Adrenal gland (tissue), 12 donors: Measurements from ENCODE around the gene CNIH2. TPM values are rescaled to one million over a fixed set of nuclear protein-coding genes. Genes with fewer than 3 reads are reported as not detected.
"Not testable (repeated sequence)": the region's sequence is repeated elsewhere in the genome, so short reads cannot be mapped to it uniquely, and the experiment has no call there.

Experiments used
- DNase-seq, 7 donors: peaks; one replicate each; pipeline ENCODE4 v3.0.0-alpha.2; 2019 to 2020
- H3K27ac ChIP-seq, 5 donors: fragments of 200-600 bp; sonication (generic) in 4 of 5; 1 replicate in 3 of 5; 2 replicates in 2 of 5; pipeline versions ENCODE4 v1.5.1 to v1.8.0; 2016 to 2020; ENCODE audit warnings: mild to moderate bottlenecking in 1 of 5
- H3K27me3 ChIP-seq: fragments of 200-600 bp; 2 replicates; pipeline ENCODE4 v1.8.0; 2021
- H3K36me3 ChIP-seq, 2 donors: fragments of 200-600 bp; replicated peaks in 1 of 2; 1 replicate in 1 of 2; 2 replicates in 1 of 2; pipeline versions ENCODE4 v1.5.1 to v1.8.0; 2018 to 2022
- H3K4me1 ChIP-seq, 2 donors: fragments of 200-600 bp; replicated peaks in 1 of 2; 1 replicate in 1 of 2; 2 replicates in 1 of 2; pipeline versions ENCODE4 v1.5.1 to v1.8.0; 2018 to 2021
- H3K4me3 ChIP-seq, 4 donors: fragments of 200-600 bp; sonication (generic) in 3 of 4; one replicate each; pipeline ENCODE4 v1.5.1; 2016 to 2018
- H3K9me3 ChIP-seq, 3 donors: fragments of 200-600 bp; sonication (generic) in 1 of 3; replicated peaks in 1 of 3; 1 replicate in 2 of 3; 2 replicates in 1 of 3; pipeline versions ENCODE4 v1.5.1 to v1.8.0; 2016 to 2021
- CTCF ChIP-seq, 6 experiments: fragments of 450-650 bp in 4 of 6; fragments of 200-600 bp in 2 of 6; sonication (generic) in 1 of 6; IDR thresholded peaks; 1 replicate in 5 of 6; 2 replicates in 1 of 6; pipeline versions ENCODE4 v1.5.1 to v1.8.0; 2016 to 2021; ENCODE audit warnings: antibody characterized with exemption in 6 of 6, mild to moderate bottlenecking in 2 of 6, moderate library complexity in 1 of 6
- POLR2A ChIP-seq, 2 donors: fragments of 450-650 bp; IDR thresholded peaks; one replicate each; pipeline ENCODE4 v1.6.1; 2017; ENCODE audit warnings: antibody characterized with exemption in 2 of 2, mild to moderate bottlenecking in 2 of 2, moderate library complexity in 1 of 2
- WGBS, 4 donors: extraction: QIAGEN DNeasy Blood & Tissue Kit in 2 of 4; methylation state at CpG; one replicate each; pipeline versions ENCODE4 v1.1.5 to v1.1.7; 2013 to 2017; 5-methylcytosine and 5-hydroxymethylcytosine counted together
- intact Hi-C, 2 donors: fragments of 100-400 bp; cut with DNase I; formaldehyde crosslinking; loops; one replicate each; pipeline versions ENCODE4 v1.14.1 to v1.15.0; 2022 to 2023
- polyA plus RNA-seq, 3 donors: library from polyadenylated mRNA; stranded (reverse); fragments of 200-250 nt in 2 of 3; fragments of 350-450 nt in 1 of 3; fragmentation: Illumina TruSeq in 1 of 3; extraction: RNeasy Lipid Tissue Mini Kit (QIAGEN cat#74804) in 1 of 3; gene quantifications; one replicate each; pipeline ENCODE4 v1.2.3, GENCODE V29; 2013 to 2014
- total RNA-seq, 9 donors: library from RNA; depleted of rRNA in 4 of 9; stranded (reverse); fragments of >200 nt in 4 of 9; fragments of 120-200 nt in 1 of 9; fragmentation: NEBNext Ultra II Directional in 1 of 9; extraction: Animal tissue kit (Norgen Biotek cat#: 25700) in 1 of 9; gene quantifications; one replicate each; pipeline versions ENCODE4 v1.1.0 to v1.2.4, GENCODE V29; 2013 to 2023
- donor health status: healthy with polysubstance abuse.
- donor health status: Bipolar disorder and iron deficiency.
- donor health status: DM: yes; HTN: yes; CAD: no.
- donor health status: DM: no; HTN: no; CAD: no.
- donor health status: DM: no; HTN: no; CAD: no.
- donor health status: DM: yes; HTN: yes; CAD: no.

Gene CNIH2
- total and polyA plus RNA-seq, 12 donors, result 0.55 to 13.4 (median 2.9) TPM; not detected in 2

GRCh38 chr11:66275984-66276612 lies 1.9 kb upstream of the CNIH2 start:
- Histone ChIP-seq H3K4me3 (no peak overlapping the region), H3K36me3 (peaks cover 0 to 49% of the 10 kb centered on the region in 2 donors), H3K9me3 (no peaks in the 10 kb centered on the region), H3K27ac (no peak overlapping the region), H3K27me3 (no peaks in the 10 kb centered on the region), H3K4me1 (peaks cover 6% of the 10 kb centered on the region in 2 donors)
- DNase-seq, result no peak
- TF ChIP-seq POLR2A (IDR thresholded peaks at IDR 0.05) (no peak), CTCF (IDR thresholded peaks at IDR 0.05) (no peak)
- intact Hi-C loops, result no loop called here
- 86 to 96% (median 89%) methylated on average over 5 to 14 of the region's 14 CpGs for WGBS, 4 donors

GRCh38 chr11:66276619-66277018 lies 1.4 kb upstream of the CNIH2 start:
- intact Hi-C loops, H3K9me3 ChIP-seq, H3K27me3 ChIP-seq, H3K4me3 ChIP-seq, H3K27ac ChIP-seq, H3K4me1 ChIP-seq, DNase-seq: not testable (repeated sequence)
- H3K36me3 ChIP-seq, result peaks cover 0 to 48% of the 10 kb centered on the region in 2 donors
- WGBS, 4 donors, result 83 to 88% (median 86%) methylated on average over 4 to 13 of the region's 13 CpGs

GRCh38 chr11:66277064-66277463 lies 911 bp upstream of the CNIH2 start:
- H3K9me3 ChIP-seq, H3K4me1 ChIP-seq, H3K4me3 ChIP-seq, intact Hi-C loops, DNase-seq, H3K27me3 ChIP-seq: not testable (repeated sequence)
- Histone ChIP-seq H3K27ac (peak overlapping the region in 1 of 5 donors; percentile 30), H3K36me3 (peaks cover 0 to 43% of the 10 kb centered on the region in 2 donors)
- 57 to 77% (median 69%) methylated on average over 4 of the region's 4 CpGs for WGBS, 4 donors

GRCh38 chr11:66278363-66279091 lies 552 bp downstream of the CNIH2 start:
- Histone ChIP-seq H3K4me1 (peaks cover 6% of the 10 kb centered on the region in 2 donors), H3K27me3 (no peaks in the 10 kb centered on the region), H3K9me3 (no peaks in the 10 kb centered on the region), H3K27ac (no peak overlapping the region), H3K36me3 (peaks cover 0 to 28% of the 10 kb centered on the region in 2 donors), H3K4me3 (peak overlapping the region in 1 of 4 donors; percentile 55)
- 3 to 9% (median 4%) methylated on average over 10 to 45 of the region's 45 CpGs for WGBS, 4 donors
- intact Hi-C loops, result no loop called here
- DNase-seq, result no peak
- TF ChIP-seq CTCF (IDR thresholded peaks at IDR 0.05) (no peak), POLR2A (IDR thresholded peaks at IDR 0.05) (no peak)

- Histone ChIP-seq H3K36me3 (peaks cover 0 to 22% of the 10 kb centered on the region in 2 donors), H3K4me1 (peaks cover 6% of the 10 kb centered on the region in 2 donors), H3K27me3 (no peaks in the 10 kb centered on the region), H3K27ac (peak overlapping the region in 1 of 5 donors; percentile 41), H3K4me3 (no peak overlapping the region), H3K9me3 (no peaks in the 10 kb centered on the region)
- intact Hi-C loops, result no loop called here
- DNase-seq, result no peak
- TF ChIP-seq POLR2A (IDR thresholded peaks at IDR 0.05) (no peak), CTCF (IDR thresholded peaks at IDR 0.05) (no peak)
- 63 to 66% (median 65%) methylated on average over 15 of the region's 15 CpGs for WGBS, 4 donors
These were observed 1.2 kb downstream of the CNIH2 start for GRCh38 chr11:66279092-66279734.
